Activated CD4-positive, CD25-positive, alpha-beta regulatory T cell treated with anti-CD3 and anti-CD28 coated beads, Interleukin-2, amount 50 U/mL, for 16 hours (primary cell): Measurements from ENCODE around the gene RAD51B.

Experiments used
- DNase-seq: peaks from one replicate; pipeline ENCODE4 v3.0.0-alpha.2; 2020; ENCODE audit warnings: low read depth, low spot score

Gene RAD51B

GRCh38 chr14:68325267-68325807 is 505.8 kb downstream of the RAD51B start:
- no peak for DNase-seq

GRCh38 chr14:68327231-68327630 is 507.7 kb downstream of the RAD51B start:
- no peak for DNase-seq

DNA sequence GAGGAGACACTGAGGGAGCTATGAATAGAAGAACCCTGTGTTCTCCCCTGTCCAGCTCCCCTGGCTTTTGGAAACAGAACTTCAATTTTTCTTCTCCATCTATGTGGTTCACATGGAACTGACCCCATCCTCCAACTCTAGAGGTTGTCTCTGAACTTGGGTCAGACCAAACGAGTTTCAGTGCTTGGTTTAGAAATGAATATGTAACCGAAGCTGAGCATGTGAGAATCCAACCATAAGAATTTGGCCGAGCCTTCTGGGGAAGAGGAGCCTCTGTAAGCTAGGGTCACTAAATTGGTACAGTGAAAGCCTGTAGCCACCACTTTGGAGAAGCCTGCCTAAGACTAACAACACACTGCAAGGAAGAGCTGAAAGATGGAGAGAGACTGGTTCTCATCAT is 508.9 kb downstream of the RAD51B start:
- no peak for DNase-seq

GRCh38 chr14:68331426-68331825 is 511.8 kb downstream of the RAD51B start:
- no peak for DNase-seq

- no peak for DNase-seq
These were observed 512.4 kb downstream of the RAD51B start for GRCh38 chr14:68331991-68332390.

DNA sequence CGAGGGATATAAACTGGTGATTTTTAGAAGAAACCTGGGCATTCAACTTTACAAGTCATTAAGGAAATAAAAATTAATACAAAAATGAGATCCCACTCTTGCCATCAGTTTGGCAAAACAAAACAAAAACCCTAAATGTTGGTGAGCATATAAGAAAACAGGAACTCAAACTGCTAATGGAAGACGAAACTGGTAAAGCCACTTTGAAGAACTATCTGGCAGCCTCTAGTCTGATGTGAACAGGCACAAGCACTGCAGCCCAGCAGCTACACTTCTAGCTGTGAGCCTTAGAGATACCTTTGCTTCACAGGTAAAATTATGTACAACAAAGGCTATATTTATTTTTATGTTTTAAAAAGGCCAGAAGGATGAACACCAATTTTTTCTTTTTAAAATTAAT is 513.7 kb downstream of the RAD51B start:
- DNase-seq, result no peak

DNA sequence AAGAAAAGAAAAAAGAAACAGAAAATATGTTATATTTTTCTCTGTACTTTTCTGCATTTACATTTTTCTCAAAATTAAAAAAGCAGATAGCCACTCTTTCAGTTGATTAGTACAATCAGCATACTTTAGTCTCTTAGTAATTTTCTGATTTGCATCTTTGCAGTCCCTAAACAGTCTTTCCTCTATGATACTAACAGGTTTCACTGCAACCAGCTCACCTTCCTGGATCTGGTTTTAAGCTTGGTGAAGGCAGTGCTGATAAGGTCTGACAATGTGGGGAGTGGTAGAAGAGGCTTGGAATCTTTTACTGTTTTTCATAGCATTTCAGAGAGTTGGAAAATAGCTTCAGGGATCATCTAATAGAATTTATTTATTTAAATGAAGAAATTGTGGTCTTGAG is 515.7 kb downstream of the RAD51B start:
- DNase-seq, result no peak

DNA sequence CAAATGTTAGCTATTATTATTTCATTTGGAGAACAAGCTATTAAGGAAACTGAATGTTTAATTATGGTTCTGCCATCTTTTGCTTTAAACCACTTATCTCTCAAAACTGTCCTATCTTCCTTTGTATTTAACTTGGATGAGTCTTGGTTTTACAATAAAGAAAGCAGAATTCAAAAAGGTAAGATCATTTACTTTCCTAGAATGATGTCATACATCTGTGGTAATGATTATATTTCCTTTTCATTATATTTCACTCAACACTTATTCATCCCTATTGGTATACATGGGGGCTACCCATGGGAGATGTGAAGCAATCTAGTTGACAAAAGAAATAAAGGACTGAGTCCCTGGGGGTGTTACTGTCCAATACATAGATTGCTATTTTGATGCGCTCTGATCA is 516.6 kb downstream of the RAD51B start:
- no peak for DNase-seq

GRCh38 chr14:68337279-68337678 is 517.7 kb downstream of the RAD51B start:
- DNase-seq, result no peak

- DNase-seq, result no peak
These were observed 520.7 kb downstream of the RAD51B start for GRCh38 chr14:68340262-68340661.

DNA sequence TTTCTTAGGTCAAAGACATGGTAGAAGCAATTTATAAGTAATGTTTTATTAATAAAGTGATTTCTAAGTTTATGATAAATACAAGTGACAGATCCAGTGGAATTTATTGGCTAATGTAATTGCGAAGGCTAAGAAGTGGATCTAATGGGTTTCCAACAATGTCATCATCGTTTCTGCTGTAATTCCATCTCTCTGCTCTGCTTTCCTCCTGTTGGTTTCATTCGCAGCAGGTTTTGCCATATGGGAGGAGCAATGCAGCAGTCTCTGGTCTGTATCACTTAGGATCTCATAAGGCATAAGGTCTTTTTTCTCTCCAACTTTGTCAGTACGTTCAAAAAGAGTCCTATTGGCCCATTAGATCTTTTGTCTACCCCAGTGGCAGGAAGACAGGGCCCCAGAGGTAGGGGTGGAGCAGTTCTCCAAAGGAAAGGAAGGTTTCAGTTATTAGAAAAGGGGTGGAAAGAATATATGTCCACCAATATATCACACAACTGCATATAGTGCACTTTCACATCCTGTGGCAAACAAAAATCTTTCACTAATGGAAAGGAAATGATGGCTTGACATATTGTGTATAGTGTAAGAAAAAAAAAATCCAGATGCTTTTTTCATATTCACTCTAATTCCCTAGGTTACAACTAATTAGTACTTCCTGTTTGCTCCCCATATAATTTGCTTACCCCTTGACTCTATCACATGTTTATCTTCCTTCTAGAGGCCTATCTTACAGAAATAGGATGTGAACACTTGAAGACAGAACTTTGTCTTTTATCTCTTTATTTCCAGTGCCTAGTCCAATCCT is 522.0 kb downstream of the RAD51B start:
- DNase-seq, result no peak

DNA sequence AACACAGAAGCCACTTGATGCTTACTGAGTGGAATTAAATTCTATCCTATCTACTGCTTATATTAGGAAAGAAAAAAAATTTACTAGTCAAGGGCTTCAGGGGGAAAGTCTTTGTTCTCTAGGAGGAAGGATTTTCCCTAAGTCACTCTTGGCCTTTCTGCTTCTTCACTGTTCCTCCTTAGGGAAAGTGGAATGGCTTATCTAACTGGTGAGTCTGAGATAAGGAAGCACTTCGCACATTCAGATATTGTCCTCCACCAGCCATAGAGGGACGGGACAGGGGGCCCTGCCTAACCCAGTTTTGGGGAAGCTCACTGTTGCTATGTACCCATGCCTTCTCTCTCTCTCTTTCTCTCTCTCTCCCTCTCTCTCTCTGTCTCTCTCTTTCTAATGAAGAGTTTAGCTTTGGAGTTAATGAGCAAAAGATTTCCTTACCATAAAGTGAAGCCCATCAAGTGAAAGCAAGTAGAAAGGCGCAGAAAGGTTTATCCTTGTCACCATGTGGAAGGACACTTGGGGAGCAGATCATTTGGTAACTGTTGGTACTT is 522.7 kb downstream of the RAD51B start:
- DNase-seq, result no peak

DNA sequence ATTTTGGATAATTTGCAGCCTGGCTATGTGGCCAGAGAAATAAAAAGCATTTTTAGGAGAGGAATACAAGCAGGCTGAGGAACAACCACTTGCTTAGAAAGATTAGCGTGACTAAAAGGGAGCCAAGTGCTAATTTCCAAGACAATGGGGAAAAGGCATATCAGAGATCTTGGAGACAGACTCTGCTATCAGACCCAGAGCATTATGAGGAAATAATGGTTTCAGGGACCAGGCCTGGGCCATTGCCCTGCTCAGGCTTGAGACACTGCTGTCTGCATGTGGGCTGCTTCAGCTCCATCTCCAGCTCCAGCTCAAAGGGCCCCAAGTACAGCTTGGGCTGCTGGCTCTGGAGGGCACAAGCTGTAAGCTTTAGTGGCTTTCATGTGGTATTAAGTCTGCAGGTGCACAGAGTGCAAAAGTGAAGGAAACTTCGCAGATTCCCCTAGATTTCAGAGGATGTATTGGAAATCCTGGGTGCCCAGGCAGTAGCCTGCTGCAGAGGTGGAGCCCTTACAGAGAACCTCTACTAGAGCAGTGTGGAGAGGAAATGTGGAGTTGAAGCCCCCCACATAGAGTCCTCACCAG is 524.0 kb downstream of the RAD51B start:
- no peak for DNase-seq

GRCh38 chr14:68345738-68346137 is 526.2 kb downstream of the RAD51B start:
- no peak for DNase-seq

DNA sequence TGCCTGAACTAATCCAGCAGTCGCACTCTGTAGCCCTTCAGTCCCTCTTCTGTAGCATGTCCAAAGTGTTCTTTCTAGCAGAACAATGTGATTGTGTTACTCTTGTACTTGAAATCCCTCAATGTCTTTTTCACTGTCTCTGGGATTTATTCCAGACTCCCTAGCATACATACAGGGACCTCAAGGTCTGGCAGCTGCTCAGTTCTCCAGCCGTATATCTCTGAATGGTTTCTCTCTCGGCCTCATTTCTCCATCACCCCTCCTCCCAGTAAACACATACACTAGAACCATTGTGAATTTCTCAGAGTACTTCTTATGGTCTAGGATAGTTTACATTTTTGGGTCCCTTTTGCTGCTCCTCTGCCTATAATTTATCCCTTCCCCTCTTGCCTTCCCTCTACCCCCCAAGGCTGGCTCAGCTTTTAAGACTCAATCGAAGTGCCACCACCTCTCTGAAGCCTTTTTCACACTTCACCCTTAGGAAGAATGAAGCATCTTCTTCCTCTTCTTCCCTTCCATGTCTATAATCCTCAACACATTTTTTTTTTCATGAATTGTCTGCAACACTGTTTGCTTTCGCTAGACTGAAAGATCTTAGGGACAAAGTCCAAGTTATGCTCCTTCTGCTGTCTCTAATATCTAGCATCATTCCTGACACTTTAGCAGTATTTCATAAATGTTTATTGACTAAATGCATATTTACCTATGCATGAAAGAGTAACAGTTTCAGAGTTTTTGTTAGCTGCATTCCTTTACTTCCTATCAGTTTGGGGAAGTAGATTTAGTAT is 527.2 kb downstream of the RAD51B start:
- no peak for DNase-seq

DNA sequence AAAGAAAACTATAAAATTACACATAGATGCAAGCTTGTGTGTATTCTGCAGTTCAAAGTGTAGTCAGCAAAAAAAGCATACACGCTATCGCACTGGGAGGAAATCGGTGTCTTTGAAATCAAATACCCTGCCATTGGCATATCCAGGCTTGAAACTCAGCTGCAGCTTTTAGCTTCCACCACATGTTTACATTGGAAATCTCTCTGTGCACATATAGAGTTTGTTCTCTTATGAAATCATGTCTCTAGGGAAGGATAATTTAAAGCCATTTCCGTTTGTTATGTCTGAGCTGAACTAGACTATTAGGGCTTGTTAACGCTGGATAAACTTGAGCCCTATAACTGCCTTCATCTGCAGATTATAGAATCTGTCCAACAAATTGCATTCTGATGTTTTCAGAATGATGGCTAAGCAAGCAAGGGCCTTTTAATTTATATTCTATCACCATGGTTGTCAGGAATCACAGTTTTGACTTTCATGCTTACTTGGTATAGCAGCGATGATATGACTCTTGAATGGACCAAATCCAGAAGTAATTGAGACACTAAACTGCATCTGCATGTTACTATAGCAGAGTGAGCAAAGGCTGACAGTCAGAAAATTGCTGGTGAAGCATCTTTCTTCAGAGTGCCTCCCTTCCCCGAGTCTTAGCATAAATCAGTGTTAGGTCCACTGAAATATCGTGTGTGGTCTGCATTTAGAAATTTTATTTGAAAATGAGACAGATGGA is 530.5 kb downstream of the RAD51B start:
- no peak for DNase-seq

DNA sequence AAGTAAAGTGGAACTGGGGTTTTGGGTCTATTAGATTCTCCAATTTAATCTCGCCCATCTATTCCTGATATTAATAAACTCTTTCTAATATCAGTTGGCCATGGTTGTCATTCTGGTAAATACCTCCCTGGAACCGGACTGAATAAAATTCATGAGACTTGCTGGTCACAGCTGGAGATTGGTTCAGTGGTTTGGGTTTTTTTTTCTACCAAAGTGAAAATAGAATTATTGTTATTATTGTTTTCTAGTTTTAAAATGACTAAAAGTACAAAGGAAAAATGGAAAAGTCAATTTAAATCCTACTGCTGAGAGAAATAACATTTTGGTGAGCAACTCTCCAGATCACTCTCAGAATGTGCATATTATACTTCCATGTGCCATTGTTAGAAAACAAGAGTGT is 535.8 kb downstream of the RAD51B start:
- DNase-seq, result no peak

- no peak for DNase-seq
These were observed 538.2 kb downstream of the RAD51B start for GRCh38 chr14:68357777-68358176.

- no peak for DNase-seq
These were observed 538.9 kb downstream of the RAD51B start for GRCh38 chr14:68358500-68358899.

DNA sequence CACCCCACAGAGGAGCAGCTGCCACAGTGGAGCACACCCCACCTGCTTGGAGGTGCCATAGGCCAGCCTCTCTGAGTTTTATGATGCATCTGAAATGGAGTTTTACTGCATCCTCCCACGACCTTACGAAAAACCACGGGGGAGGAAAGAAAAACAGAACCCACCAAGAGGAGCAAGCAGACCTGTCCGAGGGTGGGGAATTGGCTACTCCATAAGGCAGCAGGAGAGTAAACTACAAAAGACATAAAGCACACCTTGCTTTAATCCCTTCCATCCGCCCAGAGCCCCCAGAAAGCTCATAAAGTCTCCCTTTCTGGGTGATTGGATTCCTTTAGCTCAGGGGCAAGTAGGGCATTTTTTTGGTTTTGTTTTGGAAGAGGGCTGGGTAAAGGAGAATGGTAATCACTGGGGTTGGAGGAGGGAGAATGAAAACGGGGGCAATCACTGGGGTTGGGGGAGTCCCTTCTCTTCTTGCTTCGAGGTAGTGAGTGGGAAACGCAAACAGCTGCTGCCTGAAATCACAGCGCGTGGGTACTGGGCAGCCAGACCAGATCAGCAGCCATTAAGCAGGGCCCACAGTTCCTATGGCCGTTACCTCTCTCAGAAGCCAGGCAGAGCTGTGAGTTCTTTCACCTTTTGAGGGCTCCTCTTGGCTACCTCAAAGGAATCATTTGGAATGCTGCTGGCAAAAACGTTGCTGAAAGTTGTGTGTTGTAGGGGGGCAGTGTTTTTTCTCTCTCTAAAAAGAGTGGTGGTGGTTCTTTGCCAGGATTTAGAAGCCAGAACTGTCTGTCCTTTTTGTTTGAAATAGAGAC is 539.6 kb downstream of the RAD51B start:
- no peak for DNase-seq
